ENCODE measurements around the gene MAK. TPM values are rescaled to one million over a fixed set of nuclear protein-coding genes. Genes with fewer than 3 reads are reported as not detected.
"Not testable (repeated sequence)": the region's sequence is repeated elsewhere in the genome, so short reads cannot be mapped to it uniquely, and the experiment has no call there.

MAK gene
- total RNA-seq, 1 experiment from 2014 or later = 0.22 TPM

DNA sequence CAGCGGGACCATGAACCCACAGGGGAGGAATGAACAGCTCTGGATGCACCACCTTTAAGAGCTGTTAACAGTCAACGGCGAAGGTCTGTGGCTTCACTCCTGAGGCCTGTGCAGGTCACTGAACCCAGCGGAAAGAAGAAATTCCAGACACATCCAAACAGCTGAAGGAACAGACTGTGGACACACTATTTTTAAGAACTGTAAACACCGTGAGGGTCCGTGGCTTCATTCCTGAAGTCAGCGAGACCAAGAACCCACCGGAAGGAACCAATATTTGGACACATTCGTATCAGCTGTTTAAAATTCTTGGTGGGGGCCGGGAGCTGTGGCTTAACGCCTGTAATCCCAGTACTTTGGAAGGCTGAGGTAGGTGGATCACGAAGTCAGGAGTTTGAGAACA is 96.1 kb downstream of the MAK start:
- DNase-seq (ENCODE audit: low read depth, low spot score) = no peak
- no peak for ATAC-seq
- no peaks in the 10 kb centered on the region for H4K20me1 ChIP-seq (ENCODE audit: insufficient read depth)
- ChIA-PET POLR2A (interaction anchor here (0.8 kb wide), 1 partner anchor 19 kb away, joined by 3 read pairs; the partner anchor contains the start of gene TMEM14C), RAD21 (ENCODE audit: low non-redundant PET in 1 of 2, low total read pairs in 2 of 2, uncharacterized antibody in 2 of 2, unreplicated experiment in 2 of 2) (no interaction called here), CTCF (no interaction called here)
- no peaks in the 10 kb centered on the region for H3K9me3 ChIP-seq (ENCODE audit: control insufficient read depth in 1 of 2, insufficient read depth in 1 of 2, low read depth in 1 of 2, low read length in 2 of 2)
- no peak for TF ChIP-seq REST (IDR thresholded peaks at IDR 0.05; ENCODE audit: low read depth)
- no peak for TF ChIP-seq EZH2 (IDR thresholded peaks at IDR 0.05)
- TF ChIP-seq EGR1 (IDR thresholded peaks at IDR 0.05; ENCODE audit: low read depth) = no peak
- TF ChIP-seq POLR2AphosphoS5 (IDR thresholded peaks at IDR 0.05; ENCODE audit: low read depth, low read length) = no peak
- no peak for TF ChIP-seq TCF7L2 (IDR thresholded peaks at IDR 0.05; ENCODE audit: borderline replicate concordance, extremely low read depth, insufficient read depth, insufficient read length)
- TF ChIP-seq SP1 (IDR thresholded peaks at IDR 0.05; ENCODE audit: low read depth) = no peak
- H3K27me3 ChIP-seq (ENCODE audit: insufficient read depth, low read length) = no peaks in the 10 kb centered on the region
- no peak overlapping the region for H3K4me2 ChIP-seq (ENCODE audit: low read length)
- H3K36me3 ChIP-seq (ENCODE audit: control insufficient read depth in 1 of 2, insufficient read depth in 2 of 2, low read length in 2 of 2) = no peaks in the 10 kb centered on the region
- H3K4me3 ChIP-seq (replicated peaks in 1 of 2; ENCODE audit: low read depth in 1 of 2, low read length in 2 of 2) = no peak overlapping the region
- no TSS peak for BruUV-seq (replicated peaks)
- H3K9ac ChIP-seq (ENCODE audit: low read length) = no peak overlapping the region
- intact Hi-C loops (cut with micrococcal nuclease) = no loop called here
- no peaks in the 10 kb centered on the region for H3K79me2 ChIP-seq (ENCODE audit: insufficient read depth, low read length)
- no peak overlapping the region for H3K27ac ChIP-seq (ENCODE audit: low read depth, low read length)
- H2AFZ ChIP-seq (ENCODE audit: low read depth, low read length, poor library complexity, severe bottlenecking) = no peak overlapping the region
- peaks cover 0 to 7% of the 10 kb centered on the region in 2 experiments; a peak in 2 of 4 replicates for H3K4me1 ChIP-seq (ENCODE audit: control insufficient read depth in 1 of 2, insufficient read depth in 2 of 2, low read length in 2 of 2)
- no peaks in the 10 kb centered on the region for H3K9me2 ChIP-seq (ENCODE audit: insufficient read depth)

DNA sequence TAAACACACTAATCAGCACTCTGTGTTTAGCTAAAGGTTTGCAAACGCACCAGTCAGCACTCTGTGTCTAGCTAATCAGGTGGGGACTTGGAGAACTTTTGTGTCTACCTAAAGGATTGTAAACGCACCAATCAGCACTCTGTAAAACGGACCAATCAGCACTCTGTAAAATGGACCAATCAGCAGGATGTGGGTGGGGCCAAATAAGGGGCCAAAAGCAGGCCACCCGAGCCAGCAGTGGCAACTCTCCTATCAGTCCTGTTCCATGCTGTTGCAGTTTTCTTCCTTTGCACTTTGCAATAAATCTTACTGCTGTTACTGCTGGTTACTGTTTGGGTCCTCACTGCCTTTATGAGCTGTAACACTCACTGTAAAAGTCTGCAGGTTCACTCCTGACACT is 96.7 kb downstream of the MAK start:
- H3K79me2 ChIP-seq (ENCODE audit: insufficient read depth, low read length); RAD21 ChIA-PET (ENCODE audit: low non-redundant PET in 1 of 2, low total read pairs in 2 of 2, uncharacterized antibody in 2 of 2, unreplicated experiment in 2 of 2); H3K4me1 ChIP-seq (ENCODE audit: control insufficient read depth in 1 of 2, insufficient read depth in 2 of 2, low read length in 2 of 2); H3K27ac ChIP-seq (ENCODE audit: low read depth, low read length); H3K36me3 ChIP-seq (ENCODE audit: control insufficient read depth in 1 of 2, insufficient read depth in 2 of 2, low read length in 2 of 2); H3K9me3 ChIP-seq (ENCODE audit: control insufficient read depth in 1 of 2, insufficient read depth in 1 of 2, low read depth in 1 of 2, low read length in 2 of 2); ATAC-seq; intact Hi-C loops (cut with micrococcal nuclease); H3K4me2 ChIP-seq (ENCODE audit: low read length); H3K9ac ChIP-seq (ENCODE audit: low read length); CTCF ChIA-PET; H3K4me3 ChIP-seq (replicated peaks in 1 of 2; ENCODE audit: low read depth in 1 of 2, low read length in 2 of 2); DNase-seq (ENCODE audit: low read depth, low spot score); H2AFZ ChIP-seq (ENCODE audit: low read depth, low read length, poor library complexity, severe bottlenecking); H3K9me2 ChIP-seq (ENCODE audit: insufficient read depth); H3K27me3 ChIP-seq (ENCODE audit: insufficient read depth, low read length); BruUV-seq (replicated peaks); H4K20me1 ChIP-seq (ENCODE audit: insufficient read depth): not testable (repeated sequence)
- POLR2A ChIA-PET = interaction anchor here (0.6 kb wide), 1 partner anchor 47 kb away, joined by 4 read pairs; the partner anchor contains the start of gene PAK1IP1
